Heart left ventricle (tissue), 16 donors: Measurements from ENCODE around the gene KIF3C. TPM values are rescaled to one million over a fixed set of nuclear protein-coding genes. Genes with fewer than 3 reads are reported as not detected.
"Not testable (repeated sequence)": the region's sequence is repeated elsewhere in the genome, so short reads cannot be mapped to it uniquely, and the experiment has no call there.

Experiments used
- ATAC-seq, 4 donors: fragments of 200-7000 bp; cut with Tn5 transposase; one replicate each; pipeline ENCODE4 v1.9.1; 2020 to 2022; ENCODE audit warnings: moderate library complexity in 4 of 4, mild to moderate bottlenecking in 3 of 4, moderate number of reproducible peaks in 1 of 4
- DNase-seq, 5 donors: peaks; one replicate each; pipeline ENCODE4 v3.0.0-alpha.2; 2020
- H3K27ac ChIP-seq, 12 donors: fragments of 200-600 bp; sonication (generic) in 4 of 12; one replicate each; pipeline versions ENCODE4 v1.5.0 to v1.8.0; 2016 to 2022; ENCODE audit warnings: mild to moderate bottlenecking in 2 of 12
- H3K27me3 ChIP-seq, 9 donors: fragments of 200-600 bp; sonication (generic) in 2 of 9; one replicate each; pipeline versions ENCODE4 v1.5.1 to v1.8.0; 2016 to 2022; ENCODE audit warnings: mild to moderate bottlenecking in 3 of 9
- H3K36me3 ChIP-seq, 9 donors: fragments of 200-600 bp; sonication (generic) in 2 of 9; one replicate each; pipeline versions ENCODE4 v1.5.0 to v1.8.0; 2018 to 2022; ENCODE audit warnings: mild to moderate bottlenecking in 2 of 9
- H3K4me1 ChIP-seq, 12 donors: fragments of 200-600 bp; sonication (generic) in 4 of 12; one replicate each; pipeline versions ENCODE4 v1.5.0 to v1.8.0; 2016 to 2022; ENCODE audit warnings: mild to moderate bottlenecking in 3 of 12
- H3K4me3 ChIP-seq, 12 donors: fragments of 200-600 bp; sonication (generic) in 4 of 12; one replicate each; pipeline versions ENCODE4 v1.5.0 to v1.8.0; 2017 to 2022; ENCODE audit warnings: mild to moderate bottlenecking in 9 of 12, moderate library complexity in 4 of 12
- H3K9me3 ChIP-seq, 12 donors: fragments of 200-600 bp; sonication (generic) in 4 of 12; one replicate each; pipeline versions ENCODE4 v1.5.0 to v1.8.0; 2016 to 2022; ENCODE audit warnings: mild to moderate bottlenecking in 1 of 12
- CTCF ChIP-seq, 12 donors: fragments of 200-600 bp; sonication (generic) in 4 of 12; IDR thresholded peaks; one replicate each; pipeline versions ENCODE4 v1.5.0 to v1.8.0; 2018 to 2022; ENCODE audit warnings: antibody characterized with exemption in 12 of 12, mild to moderate bottlenecking in 5 of 12
- POLR2A ChIP-seq, 2 donors: fragments of 450-650 bp; IDR thresholded peaks; one replicate each; pipeline ENCODE4 v1.6.1; 2017; ENCODE audit warnings: antibody characterized with exemption in 2 of 2, mild to moderate bottlenecking in 2 of 2, moderate library complexity in 2 of 2
- WGBS, 4 donors: extraction: QIAGEN DNeasy Blood & Tissue Kit in 2 of 4; methylation state at CpG; one replicate each; pipeline versions ENCODE4 v1.1.5 to v1.1.7; 2013 to 2018; 5-methylcytosine and 5-hydroxymethylcytosine counted together
- intact Hi-C, 10 donors: fragments of 100-400 bp; cut with DNase I; formaldehyde crosslinking; loops; one replicate each; pipeline versions ENCODE4 v1.11.1 to v1.14.2; 2022
- long read RNA-seq, 3 donors: library from polyadenylated mRNA; unstranded; transcript quantifications; one replicate each; pipeline ENCODE4 v2.0.0, GENCODE V29; 2020 to 2021
- polyA plus RNA-seq, 2 donors: library from polyadenylated mRNA; stranded (reverse); fragments of 200-250 nt; gene quantifications; one replicate each; pipeline ENCODE4 v1.2.3, GENCODE V29; 2013
- total RNA-seq, 9 donors: library from RNA; depleted of rRNA in 2 of 9; stranded (reverse); fragments of >200 nt in 2 of 9; fragmentation: NEBNext Ultra II Directional in 3 of 9; extraction: Animal tissue kit (Norgen Biotek cat#: 25700) in 3 of 9; gene quantifications; one replicate each; pipeline versions ENCODE4 v1.1.0 to v1.2.4, GENCODE V29; 2016 to 2023
- donor health status: ischemic (EF 13 %, LVEDD 7.1; RV severe dilation, severe dysfunction).
- donor health status: healthy with polysubstance abuse.
- donor health status: DM: no; HTN: yes; CAD: no.
- donor health status: DM: no; HTN: no; CAD: no.
- donor health status: ischemic (EF 25% LVEDD 6.9; RV normal size, moderate dysfunction).
- donor health status: ischemic (EF 25% LVEDD 5.7; RV mildly dilated, moderate dysfunction).
- donor health status: healthy.
- donor health status: DM: yes; HTN: yes; CAD: no.
- donor health status: ischemic (EF 35%, LVEDD 5.7; RV mildly dilated, moderate dysfunction).
- donor health status: nonischemic (EF 11% LVEDD 7.7; RV severe dilation, severe dysfunction).
- donor health status: DM: yes; HTN: yes; CAD: no.
- donor health status: PGD.
- donor health status: ischemic (EF 29% LVEDD 5.4; RV normal size, mild dysfunction).
- donor health status: nonischemic (EF 23%, LVEDD 6.1; RV moderate dilation, normal function).

Gene KIF3C
- total RNA-seq (1 to 10 TPM in 8 of 9 donors, under 1 TPM in 1; 0.93 to 8.9 (median 3.1) TPM), polyA plus RNA-seq (1 to 10 TPM; 1.3 to 1.8 TPM)
- long read RNA-seq, donor 1, full-length matches to known transcripts = 1 of 2 reads
- long read RNA-seq, donor 1, partial matches to known transcripts = 0 of 2 reads
- long read RNA-seq, donor 1, other reads (novel, unspliced or antisense) = 1 of 2 reads
- long read RNA-seq, donor 2, full-length matches to known transcripts = 3 of 5 reads
- long read RNA-seq, donor 2, partial matches to known transcripts = 0 of 5 reads
- long read RNA-seq, donor 2, other reads (novel, unspliced or antisense) = 2 of 5 reads
- long read RNA-seq, donor 3, full-length matches to known transcripts = 1 of 2 reads
- long read RNA-seq, donor 3, partial matches to known transcripts = 1 of 2 reads
- long read RNA-seq, donor 3, other reads (novel, unspliced or antisense) = 0 of 2 reads

- H3K27ac ChIP-seq = peak within 1 kb of the TSS in 10 of 12 donors; percentile 19 to 77 (median 52)
- no peaks in the 10 kb centered on the region for H3K27me3 ChIP-seq
- TF ChIP-seq CTCF (IDR thresholded peaks at IDR 0.05) = no peak
- no peak for TF ChIP-seq POLR2A (IDR thresholded peaks at IDR 0.05)
- intact Hi-C loops = no loop called here
- H3K9me3 ChIP-seq = no peaks in the 10 kb centered on the region
- 1% methylated on average over 14 to 58 of the region's 58 CpGs for WGBS, 4 donors
- ATAC-seq (peak; percentile 49 to 84 (median 78)), DNase-seq (peak; percentile 73 to 83 (median 75))
- H3K4me1 ChIP-seq = peaks cover 0 to 32% (median 13%) of the 10 kb centered on the region in 12 donors
- H3K36me3 ChIP-seq = no peaks in the 10 kb centered on the region
- peak within 1 kb of the TSS; percentile 58 to 99 (median 82) for H3K4me3 ChIP-seq
Observed at GRCh38 chr2:25982273-25982967, at the start of gene KIF3C. TSS of gene KIF3C (minus strand) at chr2:25982497. CDS start at chr2:25981917, 580 bp downstream.

- ATAC-seq, intact Hi-C loops, DNase-seq, H3K9me3 ChIP-seq, H3K27ac ChIP-seq, H3K27me3 ChIP-seq, H3K4me3 ChIP-seq, H3K36me3 ChIP-seq: not testable (repeated sequence)
- peaks cover 0 to 17% (median 4%) of the 10 kb centered on the region in 12 donors for H3K4me1 ChIP-seq
- WGBS, 4 donors = 93 to 98% (median 94%) methylated on average over 16 of the region's 16 CpGs
Observed at GRCh38 chr2:26028083-26028482, 45.8 kb upstream of the KIF3C start.

- Histone ChIP-seq H3K36me3 (no peaks in the 10 kb centered on the region), H3K27ac (no peak overlapping the region), H3K27me3 (no peaks in the 10 kb centered on the region), H3K4me3 (no peak overlapping the region), H3K4me1 (peaks cover 0 to 7% (median 0%) of the 10 kb centered on the region in 12 donors), H3K9me3 (no peaks in the 10 kb centered on the region)
- intact Hi-C loops = no loop called here
- TF ChIP-seq CTCF (IDR thresholded peaks at IDR 0.05) (no peak), POLR2A (IDR thresholded peaks at IDR 0.05) (no peak)
- no peak for DNase-seq
- no peak for ATAC-seq
Observed at GRCh38 chr2:26025509-26025908, 43.2 kb upstream of the KIF3C start.

GRCh38 chr2:26024260-26024659 is 42.0 kb upstream of the KIF3C start:
- peaks cover 0 to 7% (median 0%) of the 10 kb centered on the region in 12 donors for H3K4me1 ChIP-seq
- no peaks in the 10 kb centered on the region for H3K36me3 ChIP-seq
- TF ChIP-seq CTCF (IDR thresholded peaks at IDR 0.05) (no peak), POLR2A (IDR thresholded peaks at IDR 0.05) (no peak)
- intact Hi-C loops = no loop called here
- H3K27ac ChIP-seq = no peak overlapping the region
- WGBS, 4 donors = 96 to 98% (median 97%) methylated on average over 2 of the region's 2 CpGs
- DNase-seq = no peak
- no peak overlapping the region for H3K4me3 ChIP-seq
- H3K27me3 ChIP-seq = no peaks in the 10 kb centered on the region
- no peak for ATAC-seq
- H3K9me3 ChIP-seq = no peaks in the 10 kb centered on the region
